HG02759 (cell line): ENCODE data around the gene FARSA.
"Not testable (repeated sequence)": the region's sequence is repeated elsewhere in the genome, so short reads cannot be mapped to it uniquely, and the experiment has no call there.

Experiments
- ATAC-seq: cut with Tn5 transposase; IDR thresholded peaks from one replicate; pipeline ENCODE4 v1.9.1; 2021; ENCODE audit warnings: mild to moderate bottlenecking, moderate library complexity; ENCODE audit not compliant: unreplicated experiment

Gene FARSA

GRCh38 chr19:12954612-12954962 is 21.1 kb upstream of the FARSA start:
- no peak for ATAC-seq

GRCh38 chr19:12953799-12954611 is 20.5 kb upstream of the FARSA start:
- ATAC-seq: no peak

- no peak for ATAC-seq
Measured at GRCh38 chr19:12953138-12953798, 19.8 kb upstream of the FARSA start.

- ATAC-seq: no peak
Measured at GRCh38 chr19:12952488-12953137, 19.1 kb upstream of the FARSA start.

GRCh38 chr19:12952050-12952449 is 18.5 kb upstream of the FARSA start:
- not testable (repeated sequence) for ATAC-seq

GRCh38 chr19:12949363-12950283 is 16.1 kb upstream of the FARSA start:
- ATAC-seq: no peak

- ATAC-seq: no peak
Measured at GRCh38 chr19:12948612-12949362, 15.3 kb upstream of the FARSA start.

GRCh38 chr19:12947702-12948611 is 14.4 kb upstream of the FARSA start:
- no peak for ATAC-seq

GRCh38 chr19:12946731-12947496 is 13.4 kb upstream of the FARSA start:
- no peak for ATAC-seq

GRCh38 chr19:12946092-12946721 is 12.7 kb upstream of the FARSA start:
- peak; percentile 45 for ATAC-seq

- peak; percentile 87 for ATAC-seq
Measured at GRCh38 chr19:12945479-12946091, 12.1 kb upstream of the FARSA start, which contains the start of gene RAD23A. RAD23A (plus strand) TSS chr19:12945862; CDS start chr19:12945949, 87 bp downstream.

- ATAC-seq: no peak
Measured at GRCh38 chr19:12944104-12944674, 10.7 kb upstream of the FARSA start.

- no peak for ATAC-seq
Measured at GRCh38 chr19:12943437-12944044, 10.0 kb upstream of the FARSA start.

- ATAC-seq: no peak
Measured at GRCh38 chr19:12940897-12941296, 7.4 kb upstream of the FARSA start.

- no peak for ATAC-seq
Measured at GRCh38 chr19:12939975-12940423, 6.5 kb upstream of the FARSA start.

GRCh38 chr19:12938779-12939601 is 5.5 kb upstream of the FARSA start:
- ATAC-seq: peak; percentile 2
